Renal cortical epithelial cell (primary cell): ENCODE results near the gene CYP2F1. TPM values are rescaled to one million over a fixed set of nuclear protein-coding genes. Genes with fewer than 3 reads are reported as not detected.

Experiments
- total RNA-seq: library from RNA; depleted of rRNA; stranded (reverse); fragments of >200 nt; gene quantifications from 2 replicates; pipeline ENCODE4 v1.2.3, GENCODE V29; 2014

The CYP2F1 gene
- total RNA-seq, 1 donor from 2014 or later = not detected

Other genes with a start within 250 kb of the CYP2F1 start
- gene CYP2A7, start 232.2 kb upstream of the CYP2F1 start, total RNA-seq = not detected in 2 replicates
- 0.05 TPM in 1 of 2 replicates, not detected in the other for gene CYP2B6, start 123.2 kb upstream of the CYP2F1 start, total RNA-seq
- not detected in 2 replicates for gene CYP2A13, start 26.0 kb upstream of the CYP2F1 start, total RNA-seq
- 2.2 and 3.1 TPM in 2 replicates for gene CYP2S1, start 78.8 kb downstream of the CYP2F1 start, total RNA-seq
- 151 and 220 TPM in 2 replicates for gene AXL, start 104.8 kb downstream of the CYP2F1 start, total RNA-seq
- gene HNRNPUL1, start 149.9 kb downstream of the CYP2F1 start, total RNA-seq = 68.1 and 131 TPM in 2 replicates
- gene CCDC97, start 195.7 kb downstream of the CYP2F1 start, total RNA-seq = 5.2 and 15.0 TPM in 2 replicates
- gene TGFB1, start 239.5 kb downstream of the CYP2F1 start, total RNA-seq = 4.9 and 44.8 TPM in 2 replicates
- gene B9D2, start 249.7 kb downstream of the CYP2F1 start, total RNA-seq = 7.4 and 10.1 TPM in 2 replicates